Measurements from ENCODE around the gene MAST4. TPM values are rescaled to one million over a fixed set of nuclear protein-coding genes. Genes with fewer than 3 reads are reported as not detected.

The MAST4 gene
- total RNA-seq, 2 experiments from 2014 or later = 1.3 to 21.9 TPM

- Histone ChIP-seq H2AFZ (ENCODE audit: low read length) (no peak overlapping the region), H3K4me3 (ENCODE audit: low read depth, low read length, poor library complexity, severe bottlenecking) (no peak overlapping the region), H3K9me3 (ENCODE audit: low read length) (no peaks in the 10 kb centered on the region), H3K4me2 (ENCODE audit: low read length) (no peak overlapping the region), H3K79me2 (ENCODE audit: insufficient read depth, low read depth, low read length) (no peaks in the 10 kb centered on the region), H3K27ac (ENCODE audit: low read depth, low read length, poor library complexity, severe bottlenecking) (no peak overlapping the region), H3K36me3 (ENCODE audit: insufficient read depth, low read length) (no peaks in the 10 kb centered on the region), H4K20me1 (ENCODE audit: insufficient read depth, low read length) (no peaks in the 10 kb centered on the region), H3K4me1 (ENCODE audit: insufficient read depth, low read length, poor library complexity, severe bottlenecking) (no peaks in the 10 kb centered on the region), H3K9me2 (ENCODE audit: insufficient read depth, low read length) (no peaks in the 10 kb centered on the region)
- ChIA-PET CTCF (ENCODE audit: unreplicated experiment) (no interaction called here), POLR2A (interaction anchor here (0.6 to 2.1 kb wide), 3 partner anchors 10 to 139 kb away, joined by 3 to 10 read pairs (median 9); no protein-coding TSS in a partner anchor)
- DNase-seq (ENCODE audit: low spot score) = no peak
- no TSS peak for BruUV-seq (replicated peaks)
- intact Hi-C loops (cut with micrococcal nuclease; ENCODE audit: unreplicated experiment) = no loop called here
- TF ChIP-seq CTCF (conservative IDR thresholded peaks at IDR 0.05; ENCODE audit: low read length) = no peak
- no peak for TF ChIP-seq EZH2phosphoT487 (IDR thresholded peaks at IDR 0.05; ENCODE audit: borderline replicate concordance, low read depth, low read length)
Observed at GRCh38 chr5:66642538-66642937, 46.3 kb downstream of the MAST4 start.

- no peaks in the 10 kb centered on the region for H4K20me1 ChIP-seq (ENCODE audit: insufficient read depth, low read length)
- TF ChIP-seq EZH2phosphoT487 (IDR thresholded peaks at IDR 0.05; ENCODE audit: borderline replicate concordance, low read depth, low read length) (no peak), CTCF (conservative IDR thresholded peaks at IDR 0.05; ENCODE audit: low read length) (no peak)
- no peaks in the 10 kb centered on the region for H3K36me3 ChIP-seq (ENCODE audit: insufficient read depth, low read length)
- H3K79me2 ChIP-seq (ENCODE audit: insufficient read depth, low read depth, low read length) = no peaks in the 10 kb centered on the region
- no peak for DNase-seq (ENCODE audit: low spot score)
- no peaks in the 10 kb centered on the region for H3K9me2 ChIP-seq (ENCODE audit: insufficient read depth, low read length)
- H3K27ac ChIP-seq (ENCODE audit: low read depth, low read length, poor library complexity, severe bottlenecking) = no peak overlapping the region
- no peaks in the 10 kb centered on the region for H3K9me3 ChIP-seq (ENCODE audit: low read length)
- H2AFZ ChIP-seq (ENCODE audit: low read length) = no peak overlapping the region
- BruUV-seq (replicated peaks) = no TSS peak
- H3K4me2 ChIP-seq (ENCODE audit: low read length) = no peak overlapping the region
- H3K4me3 ChIP-seq (ENCODE audit: low read depth, low read length, poor library complexity, severe bottlenecking) = no peak overlapping the region
- intact Hi-C loops (cut with micrococcal nuclease; ENCODE audit: unreplicated experiment) = no loop called here
- H3K4me1 ChIP-seq (ENCODE audit: insufficient read depth, low read length, poor library complexity, severe bottlenecking) = no peaks in the 10 kb centered on the region
- ChIA-PET CTCF (ENCODE audit: unreplicated experiment) (no interaction called here), POLR2A (interaction anchor here (0.6 to 2.1 kb wide), 3 partner anchors 9 to 1994 kb away, joined by 3 to 10 read pairs (median 9); no protein-coding TSS in a partner anchor)
Observed at GRCh38 chr5:66643387-66643786, 47.2 kb downstream of the MAST4 start.

GRCh38 chr5:66644111-66644510, 47.9 kb downstream of the MAST4 start:
- H3K36me3 ChIP-seq (ENCODE audit: insufficient read depth, low read length) = no peaks in the 10 kb centered on the region
- DNase-seq (ENCODE audit: low spot score) = no peak
- no peak overlapping the region for H3K27ac ChIP-seq (ENCODE audit: low read depth, low read length, poor library complexity, severe bottlenecking)
- ChIA-PET POLR2A (interaction anchor here (1.1 to 2.1 kb wide), 3 partner anchors 8 to 10 kb away, joined by 4 to 10 read pairs (median 9); no protein-coding TSS in a partner anchor), CTCF (ENCODE audit: unreplicated experiment) (interaction anchor here (0.6 kb wide), 1 partner anchor 17 kb away, joined by 3 read pairs; no protein-coding TSS in a partner anchor)
- no peaks in the 10 kb centered on the region for H3K4me1 ChIP-seq (ENCODE audit: insufficient read depth, low read length, poor library complexity, severe bottlenecking)
- no peak overlapping the region for H2AFZ ChIP-seq (ENCODE audit: low read length)
- BruUV-seq (replicated peaks) = no TSS peak
- TF ChIP-seq EZH2phosphoT487 (IDR thresholded peaks at IDR 0.05; ENCODE audit: borderline replicate concordance, low read depth, low read length) (no peak), CTCF (conservative IDR thresholded peaks at IDR 0.05; ENCODE audit: low read length) (no peak)
- no peak overlapping the region for H3K4me3 ChIP-seq (ENCODE audit: low read depth, low read length, poor library complexity, severe bottlenecking)
- H3K4me2 ChIP-seq (ENCODE audit: low read length) = no peak overlapping the region
- H4K20me1 ChIP-seq (ENCODE audit: insufficient read depth, low read length) = no peaks in the 10 kb centered on the region
- H3K9me2 ChIP-seq (ENCODE audit: insufficient read depth, low read length) = no peaks in the 10 kb centered on the region
- H3K9me3 ChIP-seq (ENCODE audit: low read length) = no peaks in the 10 kb centered on the region
- intact Hi-C loops (cut with micrococcal nuclease; ENCODE audit: unreplicated experiment) = no loop called here
- H3K79me2 ChIP-seq (ENCODE audit: insufficient read depth, low read depth, low read length) = no peaks in the 10 kb centered on the region
